ENCODE measurements around the gene HSP90AA1. TPM values are rescaled to one million over a fixed set of nuclear protein-coding genes. Genes with fewer than 3 reads are reported as not detected.

Gene HSP90AA1
- total RNA-seq, 3 donors from 2014 or later = 467 to 860 (median 474) TPM

GRCh38 chr14:102049258-102050025 is 37.4 kb downstream of the HSP90AA1 start:
- TF ChIP-seq POLR2AphosphoS5 (IDR thresholded peaks at IDR 0.05) (no peak), POLR2A (IDR thresholded peaks at IDR 0.05) (no peak)
- TF ChIP-seq, protein P1, sequence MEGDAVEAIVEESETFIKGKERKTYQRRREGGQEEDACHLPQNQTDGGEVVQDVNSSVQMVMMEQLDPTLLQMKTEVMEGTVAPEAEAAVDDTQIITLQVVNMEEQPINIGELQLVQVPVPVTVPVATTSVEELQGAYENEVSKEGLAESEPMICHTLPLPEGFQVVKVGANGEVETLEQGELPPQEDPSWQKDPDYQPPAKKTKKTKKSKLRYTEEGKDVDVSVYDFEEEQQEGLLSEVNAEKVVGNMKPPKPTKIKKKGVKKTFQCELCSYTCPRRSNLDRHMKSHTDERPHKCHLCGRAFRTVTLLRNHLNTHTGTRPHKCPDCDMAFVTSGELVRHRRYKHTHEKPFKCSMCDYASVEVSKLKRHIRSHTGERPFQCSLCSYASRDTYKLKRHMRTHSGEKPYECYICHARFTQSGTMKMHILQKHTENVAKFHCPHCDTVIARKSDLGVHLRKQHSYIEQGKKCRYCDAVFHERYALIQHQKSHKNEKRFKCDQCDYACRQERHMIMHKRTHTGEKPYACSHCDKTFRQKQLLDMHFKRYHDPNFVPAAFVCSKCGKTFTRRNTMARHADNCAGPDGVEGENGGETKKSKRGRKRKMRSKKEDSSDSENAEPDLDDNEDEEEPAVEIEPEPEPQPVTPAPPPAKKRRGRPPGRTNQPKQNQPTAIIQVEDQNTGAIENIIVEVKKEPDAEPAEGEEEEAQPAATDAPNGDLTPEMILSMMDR (IDR thresholded peaks at IDR 0.05) = no peak
- Histone ChIP-seq H3K27me3 (no peaks in the 10 kb centered on the region), H3K9me3 (no peaks in the 10 kb centered on the region), H3K4me3 (no peak overlapping the region), H3K36me3 (peaks cover 15% of the 10 kb centered on the region), H3K4me1 (no peaks in the 10 kb centered on the region), H3K27ac (peak overlapping the region in 1 of 2 donors; percentile 3)
- intact Hi-C loops (cut with DNase I; ENCODE audit: low total_unique reads) = no loop called here
- no peak for DNase-seq (ENCODE audit: low spot score in 2 of 2)

DNA sequence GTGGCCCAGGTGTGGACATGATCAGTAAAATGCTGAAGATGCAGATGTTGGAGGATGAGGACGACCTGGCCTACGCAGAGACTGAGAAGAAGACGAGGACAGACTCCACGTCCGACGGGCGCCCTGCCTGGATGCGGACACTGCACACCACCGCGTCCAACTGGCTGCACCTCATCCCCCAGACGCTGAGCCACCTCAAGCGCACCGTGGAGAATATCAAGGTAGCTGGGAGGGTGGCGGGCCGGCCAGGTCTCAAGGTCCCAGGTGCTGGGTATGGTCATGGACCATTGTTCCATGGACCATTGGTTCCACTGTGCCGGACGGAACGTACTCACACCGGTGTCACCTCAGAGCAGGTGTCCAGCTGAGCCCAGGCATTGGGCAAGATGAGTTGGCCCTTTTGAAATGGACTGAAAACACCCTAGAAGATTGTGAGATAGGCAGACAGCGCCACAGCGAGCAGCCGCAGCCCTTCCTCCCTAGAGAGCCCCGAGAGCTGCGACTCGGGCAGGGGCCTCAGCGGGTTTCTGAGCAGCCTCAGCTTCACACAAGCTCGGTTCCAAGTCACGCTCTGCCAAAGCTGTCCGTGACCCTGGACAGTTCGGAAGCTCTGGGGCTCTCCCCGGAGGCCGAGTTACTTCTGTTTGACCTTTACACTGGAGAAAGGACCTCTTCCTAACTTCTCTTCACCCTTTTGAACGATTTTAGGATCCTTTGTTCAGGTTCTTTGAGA is 38.9 kb downstream of the HSP90AA1 start:
- peaks cover 24% of the 10 kb centered on the region for H3K36me3 ChIP-seq
- TF ChIP-seq, protein P1 (IDR thresholded peaks at IDR 0.05) = no peak
- no peak for TF ChIP-seq POLR2A (IDR thresholded peaks at IDR 0.05)
- TF ChIP-seq POLR2AphosphoS5 (IDR thresholded peaks at IDR 0.05) = no peak
- H3K4me3 ChIP-seq = no peak overlapping the region
- H3K4me1 ChIP-seq = no peaks in the 10 kb centered on the region
- H3K27me3 ChIP-seq = no peaks in the 10 kb centered on the region
- DNase-seq (ENCODE audit: low spot score in 2 of 2) = no peak
- no peaks in the 10 kb centered on the region for H3K9me3 ChIP-seq
- intact Hi-C loops (cut with DNase I; ENCODE audit: low total_unique reads) = no loop called here
- no peak overlapping the region for H3K27ac ChIP-seq

DNA sequence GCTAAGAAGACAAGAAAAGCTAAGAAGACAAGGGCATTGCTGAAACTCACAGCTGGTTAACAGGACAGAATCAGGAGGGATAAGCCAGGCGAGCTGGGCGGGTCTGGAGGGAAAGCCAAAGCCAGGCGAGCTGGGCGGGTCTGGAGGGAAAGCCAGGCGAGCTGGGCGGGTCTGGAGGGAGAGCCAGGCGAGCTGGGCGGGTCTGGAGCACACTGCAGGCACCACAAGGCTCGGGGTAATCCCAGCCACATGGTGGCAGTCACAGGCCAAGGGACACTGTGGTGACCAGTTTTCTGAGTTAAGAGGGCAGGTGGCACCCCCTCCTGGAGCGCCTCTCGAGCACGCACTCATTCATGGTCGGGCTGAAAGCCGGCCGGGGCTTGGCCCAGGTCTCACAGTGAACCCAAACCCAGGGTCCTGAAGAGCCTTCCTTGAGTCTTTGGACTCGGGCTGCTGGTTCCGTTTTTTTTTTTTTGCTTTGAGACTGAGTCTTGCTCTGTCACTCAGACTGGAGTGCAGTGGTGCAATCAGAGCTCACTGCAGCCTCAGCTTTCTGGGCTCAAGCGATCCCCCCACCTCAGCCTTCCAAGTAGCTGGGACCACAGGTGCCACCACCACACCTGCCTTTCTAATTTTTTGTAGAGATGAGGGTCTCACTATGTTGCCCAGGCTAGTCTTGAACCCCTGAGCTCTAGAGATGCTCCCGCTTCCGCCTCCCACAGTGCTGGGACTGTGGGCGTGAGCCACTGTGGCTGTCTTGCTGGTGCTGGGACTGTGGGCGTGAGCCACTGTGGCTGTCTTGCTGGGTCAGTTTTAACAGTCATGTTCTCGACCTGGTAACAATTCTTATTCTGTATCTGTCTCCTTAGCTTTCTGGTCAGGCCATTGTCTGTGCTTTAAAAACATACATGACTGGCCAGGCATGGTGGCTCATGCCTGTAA is 40.2 kb downstream of the HSP90AA1 start:
- no peaks in the 10 kb centered on the region for H3K27me3 ChIP-seq
- no peak for TF ChIP-seq POLR2A (IDR thresholded peaks at IDR 0.05)
- peak in 1 of 3 donors; percentile 47 for TF ChIP-seq POLR2AphosphoS5 (IDR thresholded peaks at IDR 0.05)
- TF ChIP-seq, protein P1 (IDR thresholded peaks at IDR 0.05) = peak in 2 of 3 donors; percentile 60 to 75
- peak; percentile 90 to 92 for DNase-seq (ENCODE audit: low spot score in 2 of 2)
- no peaks in the 10 kb centered on the region for H3K9me3 ChIP-seq
- H3K27ac ChIP-seq = peak overlapping the region in 1 of 2 donors; percentile 17
- H3K36me3 ChIP-seq = peaks cover 24% of the 10 kb centered on the region
- no peak overlapping the region for H3K4me3 ChIP-seq
- intact Hi-C loops (cut with DNase I; ENCODE audit: low total_unique reads) = no loop called here
- H3K4me1 ChIP-seq = no peaks in the 10 kb centered on the region

DNA sequence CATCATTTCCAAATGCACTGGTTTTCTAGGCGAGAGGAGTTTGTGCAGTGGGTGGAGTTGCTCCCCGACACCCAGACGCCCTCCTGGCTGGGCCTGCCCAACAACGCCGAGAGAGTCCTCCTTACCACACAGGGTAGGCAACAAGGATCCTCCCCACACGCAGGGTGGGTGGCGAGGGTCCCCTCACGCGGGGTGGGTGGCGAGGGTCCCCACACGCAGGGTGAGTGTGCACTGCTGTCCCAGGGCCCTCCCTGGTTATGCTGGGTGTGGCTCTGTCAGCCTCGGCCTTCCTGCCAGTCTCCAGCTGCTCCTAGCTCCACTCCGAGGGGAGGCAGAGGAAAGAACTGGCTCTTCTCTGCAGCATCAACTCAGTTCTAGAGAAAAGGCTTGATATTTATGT is 42.3 kb downstream of the HSP90AA1 start:
- H3K4me3 ChIP-seq = no peak overlapping the region
- TF ChIP-seq POLR2AphosphoS5 (IDR thresholded peaks at IDR 0.05) = no peak
- no peak for TF ChIP-seq POLR2A (IDR thresholded peaks at IDR 0.05)
- TF ChIP-seq, protein P1 (IDR thresholded peaks at IDR 0.05) = no peak
- H3K9me3 ChIP-seq = no peaks in the 10 kb centered on the region
- H3K36me3 ChIP-seq = peaks cover 25% of the 10 kb centered on the region
- intact Hi-C loops (cut with DNase I; ENCODE audit: low total_unique reads) = no loop called here
- no peaks in the 10 kb centered on the region for H3K27me3 ChIP-seq
- DNase-seq (ENCODE audit: low spot score in 2 of 2) = no peak
- no peaks in the 10 kb centered on the region for H3K4me1 ChIP-seq
- no peak overlapping the region for H3K27ac ChIP-seq
